Gastrocnemius medialis (tissue), 4 donors: ENCODE results near the gene ANAPC1. TPM values are rescaled to one million over a fixed set of nuclear protein-coding genes. Genes with fewer than 3 reads are reported as not detected.
A peak's percentile ranks its signal among the peaks of the same experiment; 100 is the strongest.
"Not testable (repeated sequence)": the region's sequence is repeated elsewhere in the genome, so short reads cannot be mapped to it uniquely, and the experiment has no call there.

ENCODE experiments used
- ATAC-seq, 2 donors: fragments of 150-250 bp; one replicate each; pipeline ENCODE4 v1.9.1; 2016
- DNase-seq, 2 donors: peaks; one replicate each; pipeline ENCODE4 v3.0.0-alpha.2; 2019
- H3K27ac ChIP-seq, 4 donors: fragments of 200-600 bp; sonication (generic); 1 replicate in 1 of 4; 2 replicates in 3 of 4; pipeline ENCODE4 v1.5.1; 2016 to 2018; ENCODE audit warnings: mild to moderate bottlenecking in 2 of 4, moderate library complexity in 1 of 4
- H3K27me3 ChIP-seq, 3 donors: fragments of 200-600 bp; sonication (generic) in 2 of 3; 1 replicate in 1 of 3; 2 replicates in 2 of 3; pipeline versions ENCODE4 v1.5.1 to v1.6.0; 2016 to 2019; ENCODE audit warnings: mild to moderate bottlenecking in 1 of 3, moderate library complexity in 1 of 3
- H3K36me3 ChIP-seq, 2 donors: fragments of 200-600 bp; sonication (generic) in 1 of 2; one replicate each; pipeline ENCODE4 v1.5.1; 2017 to 2018
- H3K4me1 ChIP-seq, 2 donors: fragments of 200-600 bp; sonication (generic) in 1 of 2; one replicate each; pipeline ENCODE4 v1.5.1; 2016 to 2017; ENCODE audit warnings: mild to moderate bottlenecking in 2 of 2
- H3K4me3 ChIP-seq, 4 donors: fragments of 200-600 bp; sonication (generic) in 3 of 4; 1 replicate in 1 of 4; 2 replicates in 3 of 4; pipeline ENCODE4 v1.5.1; 2016 to 2019; ENCODE audit warnings: mild to moderate bottlenecking in 2 of 4
- H3K9me3 ChIP-seq, 3 donors: fragments of 200-600 bp; sonication (generic) in 2 of 3; 1 replicate in 1 of 3; 2 replicates in 2 of 3; pipeline ENCODE4 v1.5.1; 2016 to 2019
- CTCF ChIP-seq, 5 experiments: fragments of 450-650 bp in 3 of 5; fragments of 200-600 bp in 2 of 5; sonication (generic) in 2 of 5; IDR thresholded peaks in 4 of 5; conservative IDR thresholded peaks in 1 of 5; 1 replicate in 4 of 5; 2 replicates in 1 of 5; pipeline ENCODE4 v1.5.1; 2016 to 2019; ENCODE audit warnings: antibody characterized with exemption in 5 of 5, mild to moderate bottlenecking in 3 of 5, moderate library complexity in 3 of 5
- POLR2A ChIP-seq, 2 donors: fragments of 450-650 bp; IDR thresholded peaks; one replicate each; pipeline ENCODE4 v1.6.1; 2017; ENCODE audit warnings: antibody characterized with exemption in 2 of 2, mild to moderate bottlenecking in 2 of 2, moderate library complexity in 2 of 2
- in situ Hi-C, 4 donors: fragments of 200-750 bp; cut with MboI; loops; one replicate each; pipeline versions ENCODE4 v1.15.0 to v1.8.0; 2017; ENCODE audit warnings: low sequenced_read_pairs in 4 of 4
- intact Hi-C: fragments of 100-400 bp; cut with DNase I; formaldehyde crosslinking; loops from one replicate; pipeline ENCODE4 v1.15.1; 2023; ENCODE audit warnings: low total_unique reads
- total RNA-seq, 4 donors: library from RNA; depleted of rRNA; stranded (reverse); fragments of >200 nt; gene quantifications; one replicate each; pipeline versions ENCODE4 v1.1.0 to v1.2.3, GENCODE V29; 2016

Gene ANAPC1
- total RNA-seq, 4 donors from 2014 or later, result 28.3 to 33.9 (median 30.8) TPM

GRCh38 chr2:111908578-111908977 is 24.6 kb upstream of the ANAPC1 start:
- in situ Hi-C loops, result no loop called here

GRCh38 chr2:111905990-111906735 is 22.2 kb upstream of the ANAPC1 start:
- Histone ChIP-seq H3K4me1 (peaks cover 0 to 10% of the 10 kb centered on the region in 2 donors), H3K27ac (peak overlapping the region; percentile 39 to 75 (median 54)), H3K9me3 (no peaks in the 10 kb centered on the region), H3K27me3 (no peaks in the 10 kb centered on the region), H3K4me3 (no peak overlapping the region), H3K36me3 (no peaks in the 10 kb centered on the region)
- in situ Hi-C loops (no loop called here), intact Hi-C loops (no loop called here)
- TF ChIP-seq CTCF (IDR thresholded peaks at IDR 0.05 in 4 of 5, conservative IDR thresholded peaks at IDR 0.05 in 1 of 5) (no peak), POLR2A (IDR thresholded peaks at IDR 0.05) (peak in 1 of 2 donors; percentile 10)
- DNase-seq, result peak; percentile 8 to 47
- peak; percentile 36 to 56 for ATAC-seq

More at GRCh38 chr2:111908578-111908977, 24.6 kb upstream of the ANAPC1 start:
- Histone ChIP-seq H3K36me3 (no peaks in the 10 kb centered on the region), H3K27me3 (no peaks in the 10 kb centered on the region), H3K27ac (peak overlapping the region in 1 of 4 donors; percentile 9), H3K9me3 (no peaks in the 10 kb centered on the region), H3K4me3 (no peak overlapping the region), H3K4me1 (peaks cover 0 to 10% of the 10 kb centered on the region in 2 donors)
- no peak for DNase-seq
- TF ChIP-seq POLR2A (IDR thresholded peaks at IDR 0.05) (no peak), CTCF (IDR thresholded peaks at IDR 0.05 in 4 of 5, conservative IDR thresholded peaks at IDR 0.05 in 1 of 5) (no peak)
- intact Hi-C loops, result no loop called here
- no peak for ATAC-seq

DNA sequence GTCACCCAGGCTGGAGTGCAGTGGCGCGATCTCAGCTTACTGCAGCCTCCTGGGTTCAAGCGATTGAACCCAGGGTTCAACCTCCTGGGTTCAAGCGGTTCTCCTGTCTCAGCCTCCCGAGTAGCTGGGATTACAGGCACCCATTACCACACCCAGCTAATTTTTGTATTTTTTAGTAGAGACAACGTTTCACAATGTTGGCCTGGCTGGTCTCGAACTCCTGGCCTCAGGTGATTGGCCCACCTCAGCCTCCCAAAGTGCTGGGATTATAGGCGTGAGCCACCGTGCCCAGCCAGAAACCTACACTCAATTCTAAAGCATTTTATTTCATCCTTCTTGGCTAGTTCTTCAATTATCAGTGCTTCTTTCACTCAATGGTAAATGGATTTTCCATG is 21.5 kb upstream of the ANAPC1 start:
- in situ Hi-C loops, H3K4me3 ChIP-seq, H3K36me3 ChIP-seq, DNase-seq, H3K4me1 ChIP-seq, H3K27me3 ChIP-seq, ATAC-seq, H3K9me3 ChIP-seq, intact Hi-C loops: not testable (repeated sequence)
- H3K27ac ChIP-seq, result peak overlapping the region in 3 of 4 donors; percentile 53 to 75 (median 55)

GRCh38 chr2:111904726-111905474 is 20.9 kb upstream of the ANAPC1 start:
- no peak for DNase-seq
- Histone ChIP-seq H3K27me3 (peaks cover 0 to 2% (median 0%) of the 10 kb centered on the region in 3 donors), H3K27ac (peak overlapping the region in 2 of 4 donors; percentile 9 to 55), H3K9me3 (no peaks in the 10 kb centered on the region), H3K4me1 (peaks cover 0 to 10% of the 10 kb centered on the region in 2 donors), H3K36me3 (no peaks in the 10 kb centered on the region), H3K4me3 (no peak overlapping the region)
- TF ChIP-seq CTCF (IDR thresholded peaks at IDR 0.05 in 4 of 5, conservative IDR thresholded peaks at IDR 0.05 in 1 of 5), result no peak
- no peak for TF ChIP-seq POLR2A (IDR thresholded peaks at IDR 0.05)
- ATAC-seq, result no peak
- in situ Hi-C loops (no loop called here), intact Hi-C loops (no loop called here)

DNA sequence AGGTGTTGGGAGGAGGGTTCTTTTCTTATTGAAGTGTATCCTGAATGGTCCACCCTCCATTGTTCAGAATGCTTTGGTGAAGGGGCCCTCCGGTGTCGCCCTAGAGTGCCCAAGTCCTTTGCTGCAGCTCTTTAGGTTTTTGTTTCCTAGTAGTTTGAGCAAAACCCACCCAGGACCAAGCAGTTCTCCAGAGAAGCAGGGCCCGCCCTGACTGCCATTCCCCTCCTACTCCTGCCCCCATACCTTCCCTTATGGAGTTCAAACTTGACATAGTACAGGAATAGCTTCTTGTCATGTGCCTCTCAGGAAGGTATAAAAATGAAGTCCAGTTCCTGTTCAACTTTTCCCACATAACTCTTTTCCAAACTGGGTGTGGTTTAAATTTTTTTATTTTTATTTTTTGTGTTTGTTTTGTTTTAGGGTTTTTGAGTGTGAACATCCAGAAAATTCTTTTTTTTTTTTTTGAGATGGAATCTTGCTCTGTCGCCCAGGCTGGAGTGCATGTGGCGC is 20.0 kb upstream of the ANAPC1 start:
- Histone ChIP-seq H3K27ac (peak overlapping the region in 1 of 4 donors; percentile 43), H3K9me3 (no peaks in the 10 kb centered on the region), H3K36me3 (no peaks in the 10 kb centered on the region), H3K4me3 (no peak overlapping the region), H3K4me1 (peaks cover 3 to 10% of the 10 kb centered on the region in 2 donors), H3K27me3 (peaks cover 2 to 11% (median 6%) of the 10 kb centered on the region in 3 donors)
- DNase-seq (no peak), ATAC-seq (no peak)
- in situ Hi-C loops, result no loop called here
- intact Hi-C loops, result no loop called here
- no peak for TF ChIP-seq POLR2A (IDR thresholded peaks at IDR 0.05)
- no peak for TF ChIP-seq CTCF (IDR thresholded peaks at IDR 0.05 in 4 of 5, conservative IDR thresholded peaks at IDR 0.05 in 1 of 5)
